HL-60/S4 treated with retinoic acid at 250 ng/mL for 4 days and 3 days (cell line): Measurements from ENCODE around the gene MUC5B.

Experiments
- in situ Hi-C: fragments of 300-500 bp; cut with MboI; formaldehyde crosslinking; loops from 2 replicates; pipeline ENCODE4 v1.7.0; 2022; ENCODE audit warnings: low sequenced_read_pairs

MUC5B gene

GRCh38 chr11:1292644-1293618 lies 70.1 kb downstream of the MUC5B start:
- in situ Hi-C loops = no loop called here

DNA sequence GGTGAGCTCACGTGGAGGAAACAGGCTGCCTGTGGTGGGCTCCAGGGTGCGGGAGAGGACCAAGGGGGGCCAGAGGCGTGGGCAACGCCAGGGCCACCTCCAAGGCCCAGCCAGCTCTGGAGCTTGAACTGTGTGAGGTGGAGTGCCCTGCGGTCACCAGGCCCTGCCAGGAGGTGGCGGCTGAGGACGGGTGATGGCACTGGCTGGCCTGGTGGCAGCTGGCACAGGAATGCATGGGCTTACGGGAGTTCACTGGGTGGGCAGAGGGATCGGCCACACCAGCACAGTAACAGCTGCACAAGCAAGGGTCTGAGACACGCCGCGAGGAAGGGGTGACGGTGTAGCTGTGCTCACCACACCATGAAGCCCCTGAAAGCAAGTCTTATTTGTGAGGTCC lies 70.8 kb downstream of the MUC5B start:
- in situ Hi-C loops = no loop called here

GRCh38 chr11:1295086-1295485 lies 72.2 kb downstream of the MUC5B start:
- in situ Hi-C loops = no loop called here

DNA sequence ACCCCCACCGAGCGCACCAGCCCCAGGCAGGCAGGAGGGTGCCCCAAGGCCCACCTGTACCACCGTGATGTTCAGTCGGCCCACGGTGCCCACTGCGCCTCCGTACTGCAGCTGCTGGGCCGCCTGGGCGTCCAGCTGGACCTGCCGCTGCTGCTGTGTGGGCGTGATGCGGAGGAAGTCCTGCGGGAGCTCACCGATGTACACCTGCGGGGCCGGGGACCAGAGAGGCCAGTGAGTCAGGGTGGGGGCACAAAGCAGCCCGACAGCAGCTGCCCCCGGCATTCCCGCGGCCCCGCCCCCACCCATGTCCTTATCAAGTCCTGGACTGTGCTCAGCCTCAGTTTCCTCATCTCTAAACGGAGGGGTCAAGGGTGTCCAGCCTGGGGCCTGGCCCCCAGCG lies 72.7 kb downstream of the MUC5B start:
- in situ Hi-C loops = no loop called here

- in situ Hi-C loops = no loop called here
Measured at GRCh38 chr11:1296287-1296686, 73.4 kb downstream of the MUC5B start.

DNA sequence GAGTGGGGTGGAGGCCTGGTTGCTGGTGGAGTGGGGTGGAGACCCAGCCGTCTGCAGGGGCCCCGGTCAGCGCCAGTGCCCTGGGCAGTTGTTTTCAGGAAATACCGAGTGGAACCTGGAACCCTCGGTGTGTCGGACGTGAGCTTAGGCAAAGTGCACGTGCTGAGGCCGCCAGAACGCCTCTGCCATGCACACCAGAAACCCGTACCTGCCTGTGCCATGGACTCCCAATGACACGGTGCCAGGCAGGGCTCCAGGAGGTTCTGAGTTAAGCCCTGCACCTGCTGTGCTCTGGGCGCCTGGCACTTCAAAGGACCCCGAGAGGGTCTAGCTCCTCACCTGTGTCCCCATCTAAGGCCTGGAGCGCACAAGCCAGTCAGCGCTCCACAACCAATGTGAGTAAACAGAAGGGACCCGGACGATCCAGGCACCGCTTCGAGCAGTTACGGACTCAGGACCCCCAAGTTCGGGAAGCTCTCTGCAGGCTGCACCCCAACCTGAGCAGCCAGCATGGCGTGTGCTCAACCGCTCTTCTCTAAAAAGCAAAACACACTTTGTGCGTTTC lies 74.2 kb downstream of the MUC5B start:
- in situ Hi-C loops = no loop called here

- in situ Hi-C loops = no loop called here
Measured at GRCh38 chr11:1297576-1298473, 75.0 kb downstream of the MUC5B start.

- in situ Hi-C loops = no loop called here
Measured at GRCh38 chr11:1298695-1299492, 76.0 kb downstream of the MUC5B start.

DNA sequence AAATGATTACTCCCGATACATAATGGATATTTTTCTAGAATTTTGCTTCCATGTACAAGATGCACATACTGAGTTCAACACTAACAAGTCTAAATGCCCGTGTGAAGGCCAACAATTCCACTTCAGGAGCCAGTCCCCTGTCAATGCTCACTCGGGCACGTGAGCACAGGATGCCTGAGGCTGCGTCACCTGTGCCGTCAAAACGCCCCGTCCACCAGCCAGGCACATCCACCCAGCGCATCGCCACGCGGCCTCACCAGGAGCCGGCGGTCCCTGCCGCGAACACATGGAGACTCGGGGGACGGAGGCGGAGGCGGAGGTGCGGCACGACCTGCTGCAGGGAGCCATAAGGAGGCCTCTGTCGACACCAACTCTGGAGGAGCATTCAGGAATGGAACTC lies 76.8 kb downstream of the MUC5B start:
- in situ Hi-C loops = no loop called here

DNA sequence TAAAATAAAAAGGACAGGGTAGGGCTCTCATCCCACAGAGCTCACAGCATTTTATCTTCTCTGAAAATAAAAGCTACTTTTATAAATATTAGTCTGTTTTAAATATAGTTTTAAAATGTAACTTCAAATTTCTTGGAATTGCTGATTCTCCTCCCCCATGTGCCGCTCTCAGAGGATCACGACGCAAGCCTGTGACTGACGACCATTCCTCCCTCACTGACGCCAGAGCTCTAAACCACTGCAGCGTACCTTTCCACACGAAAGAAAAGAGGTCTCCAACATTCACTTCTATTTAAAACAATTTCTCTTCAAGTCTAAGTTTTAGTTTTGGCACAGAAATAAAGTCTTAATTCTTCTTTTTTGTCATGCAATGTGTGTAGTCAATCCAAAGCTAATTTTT lies 77.3 kb downstream of the MUC5B start:
- in situ Hi-C loops = no loop called here

GRCh38 chr11:1300569-1301187 lies 77.8 kb downstream of the MUC5B start:
- in situ Hi-C loops = no loop called here

DNA sequence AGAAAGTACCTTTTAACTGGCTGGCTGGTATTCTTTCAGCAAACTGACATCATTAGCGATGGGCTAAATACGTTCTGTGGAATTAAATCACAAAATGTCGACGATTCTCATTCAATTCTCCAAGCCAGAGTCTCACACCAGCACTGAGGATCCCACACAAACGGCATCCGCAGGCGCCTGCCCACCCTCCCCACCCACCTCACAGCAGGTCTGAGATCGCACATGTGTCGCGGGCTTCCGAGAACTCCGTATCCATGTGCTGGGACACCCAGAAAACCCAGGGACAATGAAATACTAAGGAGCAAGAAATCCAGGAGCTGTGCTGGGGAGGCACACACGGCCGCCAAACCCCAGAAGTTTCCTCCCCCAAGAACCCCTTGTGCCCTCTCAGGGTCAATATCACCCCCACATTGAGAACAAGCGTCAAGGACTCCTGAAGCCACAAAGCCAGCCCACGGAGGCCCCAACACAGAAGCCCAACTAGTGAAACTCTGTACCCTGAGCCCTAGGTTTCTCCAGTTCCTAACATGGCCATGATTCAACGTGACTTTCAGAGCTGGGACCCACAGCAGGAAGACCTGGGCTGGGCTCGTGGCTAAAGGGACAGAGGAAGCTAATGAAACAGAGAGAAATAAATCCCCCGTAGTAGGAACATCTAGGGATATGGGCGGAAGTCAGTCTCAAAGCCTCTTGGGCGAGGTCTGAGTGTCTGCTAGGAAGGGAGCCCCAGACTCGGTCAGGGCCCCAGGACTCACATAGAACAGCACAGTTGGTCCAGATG lies 78.5 kb downstream of the MUC5B start:
- in situ Hi-C loops = no loop called here

DNA sequence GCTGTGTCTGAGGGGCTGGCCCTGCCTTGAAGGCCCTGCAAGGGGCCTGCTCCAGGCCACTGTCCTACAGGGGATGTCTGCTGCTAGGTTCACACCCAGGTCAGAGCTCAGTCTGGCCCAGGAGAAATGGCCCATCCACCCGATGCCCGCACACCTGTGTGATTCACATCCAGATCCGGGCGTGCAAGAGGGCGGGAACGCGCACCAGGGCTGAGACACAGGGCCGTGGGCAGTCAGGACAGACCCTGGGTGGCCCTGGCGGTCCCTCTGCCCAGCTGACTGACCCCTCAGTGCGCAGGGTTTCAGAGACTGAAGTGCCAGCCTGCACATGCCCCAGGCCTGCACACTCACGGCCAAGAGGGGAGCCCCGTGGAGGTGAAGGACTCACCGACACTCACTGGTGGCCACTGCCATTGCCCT lies 79.2 kb downstream of the MUC5B start:
- in situ Hi-C loops = no loop called here

DNA sequence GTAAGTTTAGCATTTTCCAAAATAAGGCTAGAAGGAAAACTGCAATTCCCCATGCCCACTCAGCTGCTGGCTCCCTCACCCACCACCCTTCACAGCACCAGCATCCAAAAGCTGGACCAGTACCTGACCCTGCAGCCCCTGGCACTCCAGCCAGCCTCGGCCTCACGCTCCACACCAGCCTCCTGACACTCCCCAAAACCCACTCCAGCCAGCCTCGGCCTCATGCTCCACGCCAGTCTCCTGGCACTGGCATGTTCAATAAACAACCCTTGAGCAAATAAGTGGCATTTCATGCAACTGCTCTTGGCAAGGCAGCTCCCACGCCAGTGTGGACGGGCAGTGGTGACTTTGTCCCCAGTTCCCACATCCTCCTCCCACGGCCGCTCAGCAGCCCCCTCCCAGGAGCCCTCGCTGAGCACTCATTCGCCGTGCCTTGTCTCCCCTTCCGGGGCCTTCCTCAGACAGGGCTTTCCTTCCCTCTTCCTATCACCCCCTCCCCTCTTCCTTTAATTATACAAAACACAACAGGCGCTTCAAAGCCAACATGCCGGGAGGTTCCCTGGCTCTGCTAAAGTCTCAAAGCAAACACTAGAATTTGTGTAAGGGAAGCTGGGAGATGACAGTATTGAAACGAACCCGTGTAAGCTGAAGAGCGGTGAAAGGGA lies 79.7 kb downstream of the MUC5B start:
- in situ Hi-C loops = no loop called here

GRCh38 chr11:1303126-1303821 lies 80.4 kb downstream of the MUC5B start:
- in situ Hi-C loops = no loop called here

DNA sequence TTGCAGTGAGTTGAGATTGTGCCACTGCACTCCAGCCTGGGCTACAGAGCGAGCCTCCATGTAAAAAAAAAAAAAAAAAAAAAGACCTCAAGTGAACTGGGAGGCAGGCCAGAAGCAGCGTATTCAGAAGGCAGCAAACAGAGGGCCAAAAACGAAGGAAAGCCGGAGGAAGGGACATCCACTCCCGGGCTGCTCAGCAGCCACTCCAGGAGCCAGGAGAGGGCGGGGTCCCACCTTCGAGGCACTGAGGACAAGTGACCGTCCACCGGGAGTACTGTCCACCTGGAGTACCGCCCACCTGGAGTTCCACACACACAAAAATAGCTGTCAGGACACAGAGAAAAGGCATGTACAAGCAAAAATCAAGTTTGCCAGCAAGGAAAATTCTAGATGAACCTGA lies 81.1 kb downstream of the MUC5B start:
- in situ Hi-C loops = no loop called here

DNA sequence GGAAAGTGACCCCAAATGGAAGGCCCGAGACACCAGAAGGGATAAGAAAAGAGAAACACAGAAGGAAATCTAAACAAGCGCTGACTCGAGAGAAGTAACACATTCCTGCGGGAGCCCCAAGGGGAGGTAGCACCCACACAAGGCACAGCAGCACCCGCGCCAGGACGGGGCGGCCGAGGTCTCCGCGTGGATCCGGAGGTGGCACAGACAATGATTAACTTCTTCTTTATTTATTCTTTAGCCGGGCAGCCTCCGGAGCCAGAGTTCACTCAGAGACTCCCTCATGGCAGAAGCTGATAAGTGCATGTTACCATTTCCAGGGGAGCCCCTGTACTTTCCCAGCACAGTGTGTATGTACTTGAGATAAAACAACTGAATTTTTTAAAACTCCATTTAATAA lies 81.5 kb downstream of the MUC5B start:
- in situ Hi-C loops = no loop called here

GRCh38 chr11:1305063-1305495 lies 82.2 kb downstream of the MUC5B start:
- in situ Hi-C loops = no loop called here
